Measurements from ENCODE around the gene NEK5. TPM values are rescaled to one million over a fixed set of nuclear protein-coding genes. Genes with fewer than 3 reads are reported as not detected.

NEK5 gene
- total and polyA plus RNA-seq, 2 donors (not counting 3 experiments of a cell fraction or from before 2014, with no cell fraction given), result 0.03 to 0.18 TPM

GRCh38 chr13:52127378-52127777 lies 1.5 kb downstream of the NEK5 start:
- dilution Hi-C loops (cut with MboI; ENCODE audit: extremely low pct_ligation_motif_present, low sequenced_read_pairs), result no loop called here
- no TSS peak for BruUV-seq (replicated peaks)

More at GRCh38 chr13:52127378-52127777, 1.5 kb downstream of the NEK5 start:
- Histone ChIP-seq H3K36me3 (ENCODE audit: control insufficient read depth in 2 of 2, extremely low read depth in 1 of 2, insufficient read depth in 2 of 2, low read length in 2 of 2) (no peaks in the 10 kb centered on the region), H3K27me3 (ENCODE audit: control insufficient read depth in 2 of 2, insufficient read depth in 2 of 2, low read length in 2 of 2) (peaks cover 0 to 3% of the 10 kb centered on the region in 2 experiments), H4K20me1 (replicated peaks; ENCODE audit: control insufficient read depth, extremely low read depth, insufficient read depth, low read length) (no peaks in the 10 kb centered on the region), H3K9ac (replicated peaks; ENCODE audit: extremely low read depth, insufficient read depth, low read length) (no peak overlapping the region), H3K4me2 (ENCODE audit: insufficient read depth, low read length) (peak overlapping the region; percentile 99), H3K79me2 (ENCODE audit: control insufficient read depth, insufficient read depth, low read length) (no peaks in the 10 kb centered on the region), H3K9me3 (replicated peaks; ENCODE audit: control insufficient read depth, insufficient read depth, low read length) (no peaks in the 10 kb centered on the region), H3K27ac (ENCODE audit: insufficient read depth, low read depth, low read length) (no peak overlapping the region), H3K9me1 (replicated peaks; ENCODE audit: control insufficient read depth, extremely low read depth, insufficient read depth, low read length) (no peaks in the 10 kb centered on the region), H3K4me3 (replicated peaks in 1 of 3; ENCODE audit: insufficient read depth in 1 of 3, low read depth in 1 of 3, low read length in 3 of 3) (no peak overlapping the region), H3K4me1 (ENCODE audit: control insufficient read depth, extremely low read depth, insufficient read depth, low read length) (peaks cover 8% of the 10 kb centered on the region), H2AFZ (ENCODE audit: low read depth, low read length) (no peak overlapping the region)
- no peak for FAIRE-seq
- TF ChIP-seq GATA2 (IDR thresholded peaks at IDR 0.05; ENCODE audit: insufficient read depth, insufficient read length, low read depth, low read length), result no peak
- TF ChIP-seq, protein P1, sequence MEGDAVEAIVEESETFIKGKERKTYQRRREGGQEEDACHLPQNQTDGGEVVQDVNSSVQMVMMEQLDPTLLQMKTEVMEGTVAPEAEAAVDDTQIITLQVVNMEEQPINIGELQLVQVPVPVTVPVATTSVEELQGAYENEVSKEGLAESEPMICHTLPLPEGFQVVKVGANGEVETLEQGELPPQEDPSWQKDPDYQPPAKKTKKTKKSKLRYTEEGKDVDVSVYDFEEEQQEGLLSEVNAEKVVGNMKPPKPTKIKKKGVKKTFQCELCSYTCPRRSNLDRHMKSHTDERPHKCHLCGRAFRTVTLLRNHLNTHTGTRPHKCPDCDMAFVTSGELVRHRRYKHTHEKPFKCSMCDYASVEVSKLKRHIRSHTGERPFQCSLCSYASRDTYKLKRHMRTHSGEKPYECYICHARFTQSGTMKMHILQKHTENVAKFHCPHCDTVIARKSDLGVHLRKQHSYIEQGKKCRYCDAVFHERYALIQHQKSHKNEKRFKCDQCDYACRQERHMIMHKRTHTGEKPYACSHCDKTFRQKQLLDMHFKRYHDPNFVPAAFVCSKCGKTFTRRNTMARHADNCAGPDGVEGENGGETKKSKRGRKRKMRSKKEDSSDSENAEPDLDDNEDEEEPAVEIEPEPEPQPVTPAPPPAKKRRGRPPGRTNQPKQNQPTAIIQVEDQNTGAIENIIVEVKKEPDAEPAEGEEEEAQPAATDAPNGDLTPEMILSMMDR (IDR thresholded peaks at IDR 0.05; ENCODE audit: extremely low read depth in 1 of 2, insufficient read depth in 1 of 2, low read depth in 1 of 2, low read length in 2 of 2), result no peak
- no peak for TF ChIP-seq MYC (IDR thresholded peaks at IDR 0.05; ENCODE audit: low read depth, low read length)
- no peak for TF ChIP-seq FOS (IDR thresholded peaks at IDR 0.05; ENCODE audit: borderline replicate concordance, insufficient read depth, low read length)
- no peak for TF ChIP-seq JUN (IDR thresholded peaks at IDR 0.05; ENCODE audit: borderline replicate concordance, insufficient read depth, insufficient read length, low read depth)
- TF ChIP-seq MAX (IDR thresholded peaks at IDR 0.05; ENCODE audit: insufficient read depth, insufficient read length), result no peak
- no peak for TF ChIP-seq EZH2 (IDR thresholded peaks at IDR 0.05; ENCODE audit: borderline replicate concordance, low read depth, low read length, severe bottlenecking)
- no peak for TF ChIP-seq POLR2A (IDR thresholded peaks at IDR 0.05; ENCODE audit: low read depth, low read length)
- no peak for TF ChIP-seq POLR2AphosphoS5 (IDR thresholded peaks at IDR 0.05; ENCODE audit: insufficient read depth, low read depth, low read length)
- DNase-seq (ENCODE audit: low read depth, low spot score), result no peak
- ChIA-PET CTCF (interaction anchor here (0.7 to 4.9 kb wide), 47 partner anchors 8 to 1002 kb away, joined by 3 to 115 read pairs (median 5); partner anchors contain the start of genes INTS6, TMEM272 and VPS36), POLR2A (no interaction called here)
- intact Hi-C loops (cut with micrococcal nuclease), result loop anchor here (1.0 to 10.0 kb wide), 8 partner anchors 110 to 843 kb away; partner anchors contain the start of genes INTS6 and WDFY2

Data from endothelial cell of umbilical vein (primary cell).